Endodermal cell (in vitro differentiated cells): ENCODE results near the gene S1PR2. TPM values are rescaled to one million over a fixed set of nuclear protein-coding genes. Genes with fewer than 3 reads are reported as not detected.

ENCODE experiments used
- DNase-seq: peaks from one replicate; pipeline ENCODE4 v3.0.0-alpha.2; 2017
- H3K27ac ChIP-seq: 2 replicates; pipeline ENCODE4 v1.5.1; 2013; ENCODE audit warnings: mild to moderate bottlenecking, low read depth, low read length, moderate library complexity
- H3K27me3 ChIP-seq: 2 replicates; pipeline ENCODE4 v1.6.1; 2013; ENCODE audit warnings: mild to moderate bottlenecking, low read length, moderate library complexity; ENCODE audit not compliant: insufficient read depth, control insufficient read depth, poor library complexity, severe bottlenecking
- H3K36me3 ChIP-seq: 2 replicates; pipeline ENCODE4 v1.7.0; 2013; ENCODE audit warnings: mild to moderate bottlenecking, low read length, moderate library complexity; ENCODE audit not compliant: control insufficient read depth, insufficient read depth
- H3K4me1 ChIP-seq: one replicate; pipeline ENCODE4 v1.7.0; 2013; ENCODE audit warnings: low read length; ENCODE audit not compliant: control insufficient read depth, insufficient read depth
- H3K4me3 ChIP-seq: 2 replicates; pipeline ENCODE4 v1.5.1; 2013; ENCODE audit warnings: mild to moderate bottlenecking, low read length, moderate library complexity
- H3K9ac ChIP-seq: 2 replicates; pipeline ENCODE4 v1.6.1; 2013; ENCODE audit warnings: mild to moderate bottlenecking, low read length, moderate library complexity; ENCODE audit not compliant: poor library complexity, severe bottlenecking; ENCODE audit errors: extremely low read depth
- H3K9me3 ChIP-seq: 2 replicates; pipeline ENCODE4 v1.6.1; 2013; ENCODE audit warnings: mild to moderate bottlenecking, low read length, moderate library complexity; ENCODE audit not compliant: control insufficient read depth
- H3K27ac Mint-ChIP-seq: 2 replicates; pipeline ENCODE4 v1.8.0; 2020; ENCODE audit warnings: mixed read lengths
- H3K27me3 Mint-ChIP-seq: 2 replicates; pipeline ENCODE4 v1.8.0; 2021; ENCODE audit warnings: mild to moderate bottlenecking, mixed read lengths; ENCODE audit not compliant: insufficient read depth
- H3K36me3 Mint-ChIP-seq: 2 replicates; pipeline ENCODE4 v1.8.0; 2020; ENCODE audit warnings: low read depth, mixed read lengths
- H3K4me1 Mint-ChIP-seq: 2 replicates; pipeline ENCODE4 v1.8.0; 2020; ENCODE audit warnings: mixed read lengths
- H3K4me3 Mint-ChIP-seq: 2 replicates; pipeline ENCODE4 v1.8.0; 2020; ENCODE audit warnings: mild to moderate bottlenecking, moderate library complexity, mixed read lengths
- H3K9me3 Mint-ChIP-seq: 2 replicates; pipeline ENCODE4 v1.8.0; 2020; ENCODE audit warnings: mild to moderate bottlenecking, mixed read lengths
- CTCF ChIP-seq: fragments of 200-600 bp; sonication (generic); conservative IDR thresholded peaks from 2 replicates; pipeline ENCODE4 v1.5.0; 2021; ENCODE audit warnings: antibody characterized with exemption, mild to moderate bottlenecking
- WGBS, 2 experiments: methylation state at CpG; one replicate each; pipeline versions ENCODE4 v1.1.5 to v1.1.7; 2013; ENCODE audit warnings: missing lambda C conversion rate in 2 of 2, mixed read lengths in 1 of 2; ENCODE audit not compliant: insufficient coverage in 1 of 2, insufficient read length in 1 of 2; 5-methylcytosine and 5-hydroxymethylcytosine counted together
- total RNA-seq, 2 donors: library from RNA; stranded (reverse); fragmentation: NEBNext Ultra II Directional in 1 of 2; extraction: Animal tissue kit (Norgen Biotek cat#: 25700) in 1 of 2; gene quantifications; 2 replicates in 1 of 2; 3 replicates in 1 of 2; pipeline ENCODE4 v1.2.1, GENCODE V29; 2021

The S1PR2 gene
- total RNA-seq, 2 donors from 2014 or later = 11.0 to 16.4 TPM

- 93 to 100% methylated on average over 3 of the region's 3 CpGs for WGBS, 2 experiments
- no peak for DNase-seq
- Histone ChIP-seq H3K9ac (no peak overlapping the region), H3K27me3 (no peaks in the 10 kb centered on the region), H3K4me1 (no peaks in the 10 kb centered on the region), H3K9me3 (no peaks in the 10 kb centered on the region), H3K36me3 (peaks cover 53% of the 10 kb centered on the region), H3K4me3 (no peak overlapping the region), H3K27ac (no peak overlapping the region)
- H3K36me3 Mint-ChIP-seq = peaks cover 36% of the 10 kb centered on the region
- no peaks in the 10 kb centered on the region for H3K27me3 Mint-ChIP-seq
- no peaks in the 10 kb centered on the region for H3K9me3 Mint-ChIP-seq
- H3K4me1 Mint-ChIP-seq = no peaks in the 10 kb centered on the region
- TF ChIP-seq CTCF = no peak
- no peak overlapping the region for H3K4me3 Mint-ChIP-seq
- H3K27ac Mint-ChIP-seq = peak overlapping the region; percentile 10
These were observed 47.2 kb downstream of the S1PR2 start for GRCh38 chr19:10183926-10184325.

- peaks cover 36% of the 10 kb centered on the region for H3K36me3 Mint-ChIP-seq
- no peak overlapping the region for H3K27ac Mint-ChIP-seq
- no peak overlapping the region for H3K27ac ChIP-seq
- H3K4me3 ChIP-seq = no peak overlapping the region
- H3K9me3 Mint-ChIP-seq = no peaks in the 10 kb centered on the region
- whole genome bisulfite sequencing, 2 experiments = 94 to 100% methylated on average over 3 to 4 of the region's 10 CpGs
- H3K4me1 ChIP-seq = no peaks in the 10 kb centered on the region
- TF ChIP-seq CTCF = no peak
- no peaks in the 10 kb centered on the region for H3K4me1 Mint-ChIP-seq
- peaks cover 51% of the 10 kb centered on the region for H3K36me3 ChIP-seq
- H3K27me3 ChIP-seq = no peaks in the 10 kb centered on the region
- no peak overlapping the region for H3K4me3 Mint-ChIP-seq
- no peaks in the 10 kb centered on the region for H3K9me3 ChIP-seq
- H3K9ac ChIP-seq = no peak overlapping the region
- DNase-seq = no peak
- H3K27me3 Mint-ChIP-seq = no peaks in the 10 kb centered on the region
These were observed 48.3 kb downstream of the S1PR2 start for GRCh38 chr19:10182847-10183246.

- no peak overlapping the region for H3K4me3 ChIP-seq
- Mint-ChIP-seq H3K27ac (no peak overlapping the region), H3K27me3 (no peaks in the 10 kb centered on the region), H3K4me3 (no peak overlapping the region), H3K4me1 (no peaks in the 10 kb centered on the region), H3K9me3 (no peaks in the 10 kb centered on the region), H3K36me3 (peaks cover 39% of the 10 kb centered on the region)
- H3K9ac ChIP-seq = no peak overlapping the region
- TF ChIP-seq CTCF = no peak
- no peak for DNase-seq
- no peaks in the 10 kb centered on the region for H3K4me1 ChIP-seq
- WGBS, 2 experiments = 94 to 100% methylated on average over 1 of the region's 1 CpG
- peaks cover 52% of the 10 kb centered on the region for H3K36me3 ChIP-seq
- H3K27ac ChIP-seq = no peak overlapping the region
- no peaks in the 10 kb centered on the region for H3K9me3 ChIP-seq
- no peaks in the 10 kb centered on the region for H3K27me3 ChIP-seq
These were observed 49.1 kb downstream of the S1PR2 start for GRCh38 chr19:10182076-10182475.
